LoVo (cell line): ENCODE results near the gene HES2.
"Not testable (repeated sequence)": the region's sequence is repeated elsewhere in the genome, so short reads cannot be mapped to it uniquely, and the experiment has no call there.

Experiments used
- DNase-seq: peaks from one replicate; pipeline ENCODE4 v3.0.0-alpha.2; 2016; ENCODE audit warnings: low spot score

HES2 gene

GRCh38 chr1:6437012-6437700 lies 17.4 kb upstream of the HES2 start:
- not testable (repeated sequence) for DNase-seq

GRCh38 chr1:6436277-6436676 lies 16.6 kb upstream of the HES2 start:
- DNase-seq = not testable (repeated sequence)

- DNase-seq = no peak
Measured at GRCh38 chr1:6435547-6435946, 15.8 kb upstream of the HES2 start.

- no peak for DNase-seq
Measured at GRCh38 chr1:6435129-6435528, 15.4 kb upstream of the HES2 start.

GRCh38 chr1:6434186-6434585 lies 14.5 kb upstream of the HES2 start:
- no peak for DNase-seq

GRCh38 chr1:6431645-6432579 lies 12.2 kb upstream of the HES2 start:
- DNase-seq = not testable (repeated sequence)

- not testable (repeated sequence) for DNase-seq
Measured at GRCh38 chr1:6429660-6430411, 10.1 kb upstream of the HES2 start.

GRCh38 chr1:6428453-6428852 lies 8.7 kb upstream of the HES2 start:
- not testable (repeated sequence) for DNase-seq

- no peak for DNase-seq
Measured at GRCh38 chr1:6427441-6428390, 8.0 kb upstream of the HES2 start.

GRCh38 chr1:6426972-6427350 lies 7.2 kb upstream of the HES2 start:
- DNase-seq = no peak

GRCh38 chr1:6426277-6426971 lies 6.7 kb upstream of the HES2 start:
- DNase-seq = no peak

GRCh38 chr1:6425658-6426057 lies 5.9 kb upstream of the HES2 start:
- no peak for DNase-seq

- no peak for DNase-seq
Measured at GRCh38 chr1:6424619-6425593, 5.2 kb upstream of the HES2 start, which contains the start of gene ESPN. ESPN (plus strand) TSS chr1:6424776; CDS start chr1:6424956, 180 bp downstream.

- DNase-seq = no peak
Measured at GRCh38 chr1:6424000-6424565, 4.4 kb upstream of the HES2 start.

- DNase-seq = peak; percentile 82
Measured at GRCh38 chr1:6423321-6423999, 3.7 kb upstream of the HES2 start.

- DNase-seq = no peak
Measured at GRCh38 chr1:6421266-6421665, 1.5 kb upstream of the HES2 start.

- DNase-seq = no peak
Measured at GRCh38 chr1:6420454-6421042, 829 bp upstream of the HES2 start.

GRCh38 chr1:6419397-6419803 lies 319 bp downstream of the HES2 start:
- no peak for DNase-seq
